Activated T-cell treated with anti-CD3 and anti-CD28 coated beads for 1 hour (primary cell): ENCODE data around the gene SORBS2.
A peak's percentile ranks its signal among the peaks of the same experiment; 100 is the strongest.

Experiments used
- DNase-seq: peaks from one replicate; pipeline ENCODE4 v3.0.0-alpha.2; 2020; ENCODE audit warnings: low read depth

Gene SORBS2

DNA sequence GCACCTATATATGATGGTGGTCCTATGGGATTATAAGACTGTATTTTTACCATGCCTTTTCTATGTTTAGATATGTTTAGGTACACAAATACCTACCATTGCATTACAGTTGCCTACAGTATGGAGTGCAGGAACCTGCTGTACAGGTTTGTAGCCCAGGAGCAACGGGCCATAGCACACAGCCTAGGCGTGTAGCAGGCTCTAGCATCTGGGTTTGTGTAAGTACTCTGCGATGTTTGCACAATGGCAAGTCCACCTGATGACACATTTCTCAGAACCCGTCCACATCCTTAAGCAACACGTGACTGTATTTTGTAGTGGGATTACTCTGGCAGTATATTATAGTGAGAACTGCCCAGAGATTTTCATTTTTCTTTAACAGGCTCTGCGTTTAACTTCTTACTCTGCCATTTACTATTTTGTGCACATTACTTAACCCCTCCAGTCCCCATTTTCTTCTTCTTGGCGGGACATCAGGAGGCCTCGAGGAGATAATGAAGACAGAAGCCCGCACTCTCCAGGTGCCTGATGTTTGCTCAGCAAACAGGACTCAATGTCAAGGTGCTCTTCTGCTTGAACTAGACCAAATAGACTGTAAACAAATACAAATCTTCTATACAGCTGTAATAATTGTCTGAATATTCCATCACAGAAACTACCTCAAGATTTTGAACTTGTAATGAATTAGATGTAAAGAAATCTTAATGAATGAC lies 174.7 kb downstream of the SORBS2 start:
- no peak for DNase-seq

DNA sequence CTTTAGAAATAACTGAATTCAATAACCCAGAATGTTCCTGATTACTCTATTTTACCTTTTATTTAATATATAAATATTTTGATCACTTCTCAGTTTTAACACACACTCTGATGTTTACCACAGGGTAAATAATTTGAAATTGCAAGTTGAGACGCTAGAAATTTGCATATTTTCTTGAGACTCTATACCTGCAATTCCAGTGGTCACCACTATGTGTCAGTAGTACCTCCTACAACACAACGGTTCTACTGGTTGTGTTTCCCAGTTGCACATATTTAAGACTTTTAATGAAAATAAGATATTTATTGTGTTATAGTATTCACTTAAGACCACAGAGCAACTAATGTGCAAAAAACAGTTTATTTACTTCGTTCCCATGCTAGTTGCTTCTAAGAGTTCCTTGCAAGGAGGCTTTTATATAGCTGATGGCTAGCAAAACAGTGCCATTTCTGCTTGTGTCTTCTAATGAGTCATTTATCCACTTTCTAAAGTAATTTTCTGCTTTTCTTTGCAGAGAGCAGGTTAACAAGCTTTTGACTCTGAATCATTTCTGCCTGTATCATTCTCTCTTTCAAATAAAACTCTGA lies 177.8 kb downstream of the SORBS2 start:
- DNase-seq = no peak

DNA sequence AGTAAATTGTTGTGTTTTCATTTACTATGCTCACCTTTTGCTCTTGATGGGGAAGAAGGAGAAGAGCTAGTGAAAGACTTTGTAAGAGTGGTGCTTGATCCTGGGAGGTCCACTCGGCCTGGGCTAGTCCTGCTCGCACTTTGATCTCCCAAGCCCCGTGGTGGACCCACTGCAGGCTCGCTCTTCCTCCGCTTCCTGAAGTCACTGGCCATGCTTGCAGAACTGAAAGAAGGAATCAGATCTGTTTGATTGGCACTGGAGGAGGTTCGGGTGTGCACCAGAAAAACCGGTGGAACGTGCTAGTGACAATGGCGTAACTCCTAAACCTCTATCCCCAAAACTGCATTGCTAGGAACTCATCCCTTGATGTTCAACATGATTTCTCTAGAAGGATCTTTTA lies 185.2 kb downstream of the SORBS2 start:
- no peak for DNase-seq

DNA sequence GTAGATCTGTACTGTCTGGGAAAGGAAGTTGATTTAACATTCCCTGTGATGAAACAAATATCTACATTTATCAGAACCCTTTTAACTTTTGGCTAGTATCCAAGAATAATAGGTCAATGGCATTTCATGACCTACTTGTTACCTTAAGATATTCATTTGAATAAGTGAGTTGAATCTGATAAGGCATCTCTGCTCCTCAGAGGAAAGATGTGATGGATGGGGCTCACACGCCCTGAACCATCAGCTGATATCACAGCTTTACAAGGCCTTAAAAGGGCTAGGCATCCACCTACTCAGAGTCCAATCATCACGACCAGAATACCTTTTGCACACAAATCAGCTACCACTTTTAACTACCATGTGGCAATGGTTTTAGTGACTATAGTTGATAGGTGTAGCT lies 186.5 kb downstream of the SORBS2 start:
- no peak for DNase-seq

DNA sequence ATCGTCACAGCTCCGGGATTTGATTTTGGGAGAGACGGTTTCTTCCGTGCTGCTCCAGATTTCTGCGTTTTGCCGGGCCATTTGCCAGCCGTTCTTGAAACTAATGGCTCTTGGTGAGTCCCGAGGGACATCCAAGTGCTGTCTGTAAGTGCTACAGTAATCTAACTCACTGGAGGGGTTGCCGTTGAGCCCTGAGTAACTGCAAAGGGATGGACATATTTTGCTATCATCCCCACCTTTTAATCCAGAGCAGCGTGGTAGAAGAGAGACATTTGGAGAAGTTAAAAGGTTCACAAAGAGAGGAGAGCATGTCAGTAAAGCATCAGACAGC lies 187.8 kb downstream of the SORBS2 start:
- no peak for DNase-seq

DNA sequence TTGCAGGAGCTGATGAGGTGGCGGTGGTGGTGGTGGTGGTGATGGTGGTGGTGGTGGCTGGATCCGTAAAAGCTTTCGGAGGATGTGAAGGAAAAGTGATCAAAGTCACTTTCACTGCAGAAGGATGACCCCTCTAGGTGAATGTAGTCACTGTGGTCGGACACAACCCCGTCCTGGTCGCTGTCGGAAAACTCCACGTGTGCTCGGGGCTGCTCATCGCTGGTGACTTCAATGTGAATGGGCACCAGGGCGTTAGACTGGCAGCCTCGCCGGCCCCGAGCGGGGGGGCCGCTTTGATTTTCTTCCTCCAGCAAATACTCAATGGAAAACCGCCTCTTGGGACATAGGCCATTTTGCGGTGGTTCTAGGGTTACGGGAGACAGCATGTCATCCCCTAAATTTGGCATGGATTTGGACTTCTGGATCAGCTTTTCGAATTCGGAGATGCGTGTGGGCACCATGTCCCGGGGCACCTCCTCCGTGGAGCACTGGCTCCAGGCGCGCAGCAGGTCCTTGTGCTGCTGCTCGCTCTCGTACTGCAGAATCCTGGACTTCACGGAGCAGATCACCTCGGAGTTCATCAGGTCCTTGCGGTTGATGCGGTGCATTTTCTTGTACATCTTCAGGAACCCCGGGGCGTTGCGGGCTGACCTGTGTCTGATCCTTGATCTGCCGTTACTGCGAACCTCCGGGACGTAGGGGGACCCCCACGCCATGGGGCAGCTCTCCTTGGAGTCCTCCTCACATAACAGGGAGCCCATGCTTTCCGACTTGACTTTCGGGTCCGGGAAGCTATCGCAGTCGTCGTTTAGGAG lies 188.3 kb downstream of the SORBS2 start:
- no peak for DNase-seq

DNA sequence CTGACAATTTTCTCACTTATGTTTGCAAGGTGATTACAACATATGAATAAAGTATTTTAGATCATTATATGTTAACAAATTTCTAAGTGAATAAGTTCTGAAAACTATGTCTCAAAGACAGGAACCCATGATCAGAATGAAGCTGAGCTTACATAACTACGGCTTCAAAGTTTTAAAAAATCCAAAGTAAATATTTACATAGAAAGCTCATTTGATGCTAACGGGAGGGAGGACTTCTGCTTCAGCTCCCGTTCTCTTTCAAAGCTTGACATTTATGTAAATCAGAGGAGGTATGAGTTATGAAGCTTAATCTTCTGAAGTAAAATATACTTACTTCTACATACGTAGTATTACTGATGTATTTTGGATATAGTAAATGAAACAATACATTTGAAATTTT lies 203.8 kb downstream of the SORBS2 start:
- DNase-seq = no peak

DNA sequence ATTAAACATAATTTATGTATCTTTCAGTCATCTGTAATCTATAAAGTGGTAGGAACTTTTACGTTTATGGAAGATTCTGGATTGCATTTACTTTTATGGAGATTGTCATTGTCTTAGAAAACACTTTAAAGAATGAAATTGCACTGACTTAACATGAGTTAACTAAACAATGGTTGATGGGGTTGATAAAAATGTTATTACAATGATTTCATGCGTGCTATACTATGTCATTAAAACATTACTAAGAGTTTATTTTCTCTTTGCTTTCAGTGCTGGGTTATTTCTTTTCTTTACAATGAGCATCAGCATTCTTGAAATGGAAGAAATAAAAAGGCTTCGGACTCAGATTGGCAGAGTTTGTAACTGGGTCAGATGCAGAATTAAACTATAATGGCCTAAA lies 209.6 kb downstream of the SORBS2 start:
- DNase-seq = no peak

DNA sequence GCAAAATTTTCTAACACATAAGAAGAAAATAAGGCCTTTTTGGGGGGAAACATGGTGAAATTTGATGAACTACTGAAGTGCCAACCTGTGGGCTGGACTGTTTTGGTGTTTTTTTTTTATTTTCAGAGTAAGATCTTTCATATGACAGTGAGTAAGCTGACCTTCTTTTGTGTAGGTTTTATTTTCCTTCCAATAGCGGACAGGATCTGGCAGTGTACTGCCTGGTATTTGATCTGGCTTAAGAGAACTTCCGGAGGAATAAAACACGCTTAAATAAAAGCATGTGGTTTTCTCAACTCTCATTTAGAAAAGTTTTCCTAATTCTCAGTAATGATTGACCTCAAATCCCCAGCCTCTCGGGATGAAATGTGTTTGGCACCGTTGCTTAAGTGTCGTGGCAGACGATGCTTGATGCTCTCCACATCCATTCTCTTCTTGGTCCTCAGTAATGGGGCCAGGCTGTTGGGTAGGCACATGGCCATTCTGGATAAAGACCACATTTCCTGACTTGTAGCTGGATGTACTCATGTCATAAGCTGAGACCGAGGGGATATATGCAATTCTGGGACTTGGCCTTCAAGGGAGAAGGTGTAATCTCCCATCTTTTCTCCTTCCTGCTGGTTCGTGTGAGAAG lies 211.1 kb downstream of the SORBS2 start:
- no peak for DNase-seq

DNA sequence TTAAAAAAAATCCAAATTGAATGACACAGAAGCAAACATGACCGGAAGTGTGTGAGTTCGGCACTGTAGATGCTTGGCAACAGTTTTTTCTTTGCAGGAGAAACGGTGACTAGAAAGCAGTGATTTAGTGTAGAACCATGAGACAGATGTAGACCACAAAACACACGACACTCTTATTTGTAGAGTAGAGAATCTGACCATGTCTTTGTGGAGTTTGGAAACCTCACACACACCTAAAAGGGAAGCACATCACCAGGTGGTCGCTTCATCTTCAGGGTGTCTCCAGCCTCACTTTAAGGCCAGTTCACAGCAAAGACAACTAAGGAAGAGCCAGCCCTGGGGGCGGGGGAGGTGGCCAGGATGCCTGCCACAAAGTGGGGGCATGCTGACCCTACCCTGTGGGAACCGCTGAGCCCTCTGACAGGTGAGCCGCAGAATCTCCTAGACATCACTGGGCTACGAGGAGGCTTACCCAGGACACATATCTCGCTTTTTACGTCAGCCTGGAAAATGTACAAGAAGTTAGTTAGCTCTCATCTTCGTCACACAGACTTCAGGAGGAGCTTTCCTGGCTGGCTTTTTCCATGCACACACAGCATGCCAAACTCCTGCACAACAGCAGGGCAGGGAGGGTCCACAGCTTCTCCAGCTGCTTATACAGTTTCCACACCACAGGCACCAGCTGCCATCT lies 212.3 kb downstream of the SORBS2 start:
- DNase-seq = no peak

DNA sequence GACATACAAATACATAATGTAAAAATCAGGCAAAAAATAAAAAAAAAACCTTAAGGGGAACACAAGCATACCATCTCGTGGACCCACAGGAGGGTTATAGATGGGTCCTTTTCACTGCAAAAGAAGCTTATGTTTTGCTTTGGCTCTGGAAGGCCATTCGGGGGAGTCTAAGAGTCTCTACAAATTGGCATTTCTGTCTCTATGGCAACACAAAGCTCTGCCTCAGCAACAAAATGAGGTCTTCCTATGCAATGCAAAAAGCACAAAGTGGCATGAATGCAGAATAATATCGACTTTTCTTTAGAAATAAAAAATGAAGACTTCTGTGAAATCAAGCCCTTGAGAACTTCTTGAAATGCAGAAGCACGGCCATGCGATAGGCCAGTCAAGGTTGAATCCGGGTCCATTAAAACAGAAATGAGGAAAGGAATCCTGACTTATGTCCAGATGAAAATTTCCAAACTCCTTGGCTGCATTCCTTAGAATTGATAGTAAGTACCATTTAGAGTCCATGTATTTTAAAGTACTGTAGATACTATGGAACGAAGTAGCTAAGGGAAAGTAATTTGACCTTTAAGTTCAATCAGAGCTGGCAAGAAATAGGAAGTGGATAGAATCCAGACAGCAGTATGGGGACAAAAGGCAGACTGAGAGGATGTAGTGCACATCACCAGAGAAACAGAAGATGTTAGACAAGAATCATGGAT lies 213.0 kb downstream of the SORBS2 start:
- no peak for DNase-seq

DNA sequence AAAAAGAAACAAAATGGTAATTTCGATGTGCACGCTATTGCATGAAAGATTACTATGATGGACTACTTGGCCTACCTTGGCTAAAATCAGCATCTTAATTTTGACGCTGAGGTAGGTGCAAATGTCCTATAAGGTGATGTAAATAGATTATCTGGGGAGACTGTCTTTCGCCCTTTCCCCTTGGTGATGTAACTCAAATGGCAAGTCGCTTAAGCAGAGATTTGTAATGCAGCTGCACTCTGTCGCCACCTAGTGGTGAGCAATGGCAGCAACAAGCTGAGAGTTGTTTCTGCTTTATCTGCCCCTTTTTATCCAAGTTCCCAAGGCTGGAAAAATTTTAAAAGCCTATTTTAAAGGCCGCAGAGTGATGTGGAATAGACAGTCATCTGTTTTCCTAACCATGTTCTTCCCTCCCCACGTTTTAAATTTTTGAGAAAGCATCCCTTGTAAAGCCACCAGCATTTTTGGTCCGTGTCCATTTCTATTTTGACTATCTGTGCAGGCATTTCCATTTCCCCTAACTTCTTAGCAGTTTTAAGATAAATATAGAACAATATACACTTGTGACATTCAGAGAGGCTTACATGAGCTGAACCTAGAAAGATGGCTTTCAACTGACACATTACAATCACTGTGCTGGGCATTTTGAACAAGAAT lies 214.3 kb downstream of the SORBS2 start:
- DNase-seq = peak; percentile 64

DNA sequence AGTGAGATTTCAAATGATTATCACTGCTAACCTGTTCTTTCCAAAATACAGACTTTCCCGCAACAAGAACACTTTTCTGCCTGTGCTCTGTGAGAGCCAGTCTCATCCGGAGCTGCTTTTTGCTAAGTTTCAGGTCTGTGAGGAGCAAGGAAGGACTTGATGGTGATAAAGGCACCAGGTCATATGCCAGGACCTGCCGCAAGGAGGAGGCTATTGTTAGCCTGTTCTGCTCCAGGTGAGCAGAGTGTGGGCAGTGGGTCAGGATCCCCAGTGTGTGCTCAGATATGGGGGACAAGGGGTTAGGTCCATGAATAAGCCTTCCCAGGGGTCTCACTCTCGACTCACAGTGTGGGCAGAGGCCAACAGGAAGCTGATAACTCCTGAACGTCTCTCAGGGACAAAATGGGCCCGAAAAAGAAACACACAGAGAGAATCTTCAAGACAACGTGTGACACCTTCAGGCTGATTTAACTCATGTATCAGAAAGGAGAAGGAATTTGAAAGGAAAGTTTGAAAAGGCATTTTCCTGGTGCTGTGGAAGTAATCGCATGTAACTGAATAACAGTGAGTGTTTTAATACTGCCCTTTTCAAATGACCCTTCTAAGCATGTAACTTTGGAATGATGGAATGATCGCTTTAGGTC lies 219.0 kb downstream of the SORBS2 start:
- DNase-seq = no peak

DNA sequence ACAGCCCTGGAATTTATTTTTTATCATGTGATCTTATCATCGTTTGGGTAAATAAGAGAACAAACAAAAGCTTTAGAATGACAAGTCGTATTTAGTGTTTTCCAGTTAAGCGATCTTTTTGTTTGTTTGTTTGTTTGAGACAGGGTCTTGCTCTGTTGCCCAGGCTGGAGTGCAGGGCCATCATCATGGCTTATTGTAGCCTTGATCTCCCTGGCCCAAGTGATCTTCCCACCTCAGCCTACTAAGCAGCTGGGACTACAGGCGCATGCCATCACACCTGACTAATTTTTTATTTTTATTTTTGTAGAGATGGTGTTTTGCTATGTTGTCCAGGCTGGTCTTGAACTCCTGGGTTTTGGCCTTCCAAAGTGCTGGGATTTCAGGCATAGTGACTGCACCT lies 219.6 kb downstream of the SORBS2 start:
- DNase-seq = no peak

DNA sequence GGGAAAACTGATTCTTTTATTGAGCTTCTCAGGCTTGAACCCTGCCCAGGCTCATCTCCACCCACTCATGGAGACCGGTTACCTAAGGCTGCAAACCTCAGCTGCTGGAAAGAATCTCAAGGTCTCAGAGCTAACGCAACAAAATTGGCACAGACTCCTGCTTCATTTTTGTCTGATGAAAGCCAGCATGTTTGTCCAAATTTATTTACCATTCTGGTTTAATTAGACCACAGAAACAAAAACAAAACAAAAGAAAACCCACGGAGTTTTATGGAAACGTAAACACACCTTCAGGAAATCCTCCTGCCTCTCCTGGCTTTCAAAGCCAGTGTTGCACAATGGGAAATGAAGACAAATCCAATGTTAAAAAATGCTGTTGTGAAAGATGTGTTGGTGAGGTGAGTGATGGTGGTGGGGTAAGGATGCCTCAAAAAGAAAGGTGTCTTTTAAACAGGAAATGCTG lies 220.3 kb downstream of the SORBS2 start:
- no peak for DNase-seq

DNA sequence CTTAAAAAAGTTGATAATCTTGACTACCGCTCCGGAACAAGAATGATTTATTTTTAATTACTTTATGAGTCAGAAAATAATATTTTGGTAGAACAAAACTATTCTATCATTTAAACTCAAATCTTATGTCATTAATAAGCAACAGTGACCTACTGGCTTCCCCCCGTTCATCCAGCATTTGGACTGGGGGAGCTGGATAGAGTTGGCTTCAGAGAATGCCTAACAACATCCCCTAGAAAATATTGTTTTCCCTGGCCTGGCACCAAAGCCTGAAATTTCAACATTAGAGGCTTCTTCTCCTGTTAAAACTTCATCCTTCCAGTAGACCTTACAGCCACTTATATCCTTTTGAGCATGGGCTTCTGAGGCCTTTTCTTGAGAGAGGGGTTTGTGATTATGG lies 221.0 kb downstream of the SORBS2 start:
- no peak for DNase-seq

DNA sequence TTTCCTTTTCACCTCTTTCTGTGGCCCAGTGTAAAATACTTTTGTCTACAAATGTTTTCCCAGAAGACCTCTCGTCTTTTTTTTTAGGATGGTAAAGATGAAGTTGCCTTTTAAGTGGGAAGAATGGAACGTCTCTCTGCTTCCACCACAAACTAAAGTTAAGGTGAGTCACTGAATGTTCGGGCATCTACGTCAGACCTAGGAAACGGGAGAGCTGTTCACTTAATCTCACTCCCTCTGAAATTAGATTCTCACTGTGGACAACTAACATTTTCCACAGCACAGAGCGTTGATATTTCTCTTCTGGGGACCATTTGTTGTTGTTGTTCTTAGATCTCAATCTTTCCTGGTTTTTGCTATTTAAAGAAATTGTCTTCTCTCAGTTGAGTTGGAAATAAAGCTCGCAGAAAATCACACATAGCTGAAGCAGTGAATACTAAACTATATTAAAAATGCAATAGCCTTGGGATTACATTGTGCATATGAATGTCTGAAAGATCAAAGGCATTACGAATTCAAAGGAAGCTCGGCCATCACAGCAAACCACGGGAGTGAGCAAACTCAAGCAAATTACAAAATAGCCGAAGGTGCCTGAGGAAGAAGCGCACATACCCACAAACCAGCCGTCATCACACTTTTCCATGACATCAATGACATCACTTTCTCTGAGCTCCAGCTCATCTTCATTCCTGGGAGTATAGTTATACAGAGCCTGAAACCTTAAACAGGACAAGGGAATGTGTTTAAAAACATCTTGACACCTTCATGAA lies 222.7 kb downstream of the SORBS2 start:
- DNase-seq = no peak

DNA sequence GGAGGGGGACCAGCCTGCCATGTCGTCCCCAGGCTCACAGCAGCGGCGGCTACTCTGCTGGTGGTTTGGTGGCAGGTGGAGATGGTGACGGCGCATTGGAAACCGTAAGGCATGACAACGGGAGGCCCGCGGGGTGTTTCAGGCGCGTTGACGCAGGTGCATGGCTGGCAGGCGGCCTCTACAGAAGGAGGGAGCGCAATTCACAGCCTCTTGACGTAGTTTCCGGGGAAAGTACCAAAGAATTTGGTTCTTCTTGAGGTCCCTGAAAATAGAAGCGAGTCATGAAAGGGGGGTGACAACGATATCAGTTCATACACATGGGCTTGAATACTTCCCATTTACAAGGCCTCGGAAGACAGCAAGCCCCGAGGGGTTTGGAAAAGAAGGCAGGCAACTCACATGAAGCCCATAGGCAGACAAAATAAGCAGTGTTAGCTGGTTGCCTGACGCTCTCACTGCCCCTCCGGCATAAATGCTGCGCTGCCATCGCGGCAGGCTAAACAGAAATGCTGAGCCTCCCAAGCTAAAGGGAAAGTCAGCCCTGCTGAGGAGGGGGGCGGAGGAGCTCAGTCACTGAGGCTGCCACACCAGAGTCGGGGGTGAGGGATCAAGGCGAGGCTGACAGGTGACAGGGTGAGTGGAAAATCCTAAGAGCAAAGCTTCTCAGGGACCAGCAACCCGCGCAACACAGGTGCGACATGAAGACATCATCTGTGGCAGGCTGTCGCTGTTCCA lies 224.4 kb downstream of the SORBS2 start:
- DNase-seq = peak; percentile 38

DNA sequence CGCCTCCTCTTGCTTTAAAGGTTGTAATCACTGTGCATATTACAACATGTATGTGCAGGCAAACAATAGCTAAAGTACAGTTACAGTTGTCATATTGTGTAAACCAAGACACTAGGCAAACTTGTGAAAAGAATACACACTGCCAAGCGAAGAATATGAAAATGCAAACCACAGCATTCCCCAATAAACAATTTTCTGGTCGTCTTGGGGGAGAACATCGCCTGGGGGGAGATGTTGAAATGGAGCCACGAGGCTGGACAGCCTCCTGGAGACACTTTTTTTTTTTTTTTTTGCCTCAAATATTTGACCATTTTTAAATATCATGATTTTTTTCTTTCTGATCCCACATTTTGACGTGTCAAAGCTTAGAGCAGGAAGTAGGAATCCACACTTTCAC lies 225.0 kb downstream of the SORBS2 start:
- DNase-seq = no peak
